Erythroblast (primary cell): ENCODE data around the gene OTOS.

Source experiments
- GATA1 ChIP-seq: IDR thresholded peaks from 2 replicates; pipeline ENCODE4 v1.6.1; 2011; ENCODE audit warnings: low read depth, mild to moderate bottlenecking, control low read depth, low read length, moderate library complexity
- POLR2A ChIP-seq: IDR thresholded peaks from 2 replicates; pipeline ENCODE4 v1.6.1; 2011; ENCODE audit warnings: mild to moderate bottlenecking, low read length

DNA sequence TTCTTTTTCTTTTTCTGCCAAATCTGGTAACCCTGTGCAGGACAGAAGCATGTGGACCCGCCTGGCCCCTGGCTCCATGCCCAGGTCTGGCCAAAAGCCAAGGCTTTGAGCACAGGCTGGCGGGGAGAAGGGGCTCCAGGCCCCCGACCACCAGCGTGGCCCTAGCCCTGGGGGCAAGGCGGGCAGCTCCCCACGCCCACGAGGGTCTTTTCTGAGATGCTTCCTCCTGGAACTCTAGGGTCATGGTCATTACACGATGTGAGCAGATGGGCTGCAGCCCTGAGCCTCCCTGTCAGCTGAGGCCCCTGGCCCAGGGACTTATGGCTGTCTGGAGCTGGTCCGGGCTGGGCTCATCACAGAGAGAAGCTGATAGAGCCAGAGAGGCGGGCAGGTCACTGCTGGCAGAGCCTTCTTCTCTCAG lies 5.7 kb upstream of the OTOS start:
- TF ChIP-seq POLR2A (no peak), GATA1 (no peak)
